GM23338 (cell line): ENCODE measurements around the gene USP10. TPM values are rescaled to one million over a fixed set of nuclear protein-coding genes. Genes with fewer than 3 reads are reported as not detected.

ENCODE experiments used
- ATAC-seq: fragments of 200-7000 bp; cut with Tn5 transposase; 3 replicates; pipeline ENCODE4 v1.9.1; 2020
- DNase-seq: peaks from one replicate; pipeline ENCODE4 v3.0.0-alpha.2; 2015; ENCODE audit warnings: low spot score
- H2AFZ ChIP-seq: fragments of 200-600 bp; sonication (generic); 2 replicates; pipeline ENCODE4 v1.8.0; 2016; ENCODE audit warnings: antibody characterized with exemption, mild to moderate bottlenecking, moderate library complexity
- H3F3A ChIP-seq: fragments of 200-600 bp; sonication (generic); replicated peaks from 2 replicates; pipeline ENCODE4 v1.8.0; 2017; ENCODE audit warnings: antibody characterized with exemption, mixed run types, low read depth
- H3K27ac ChIP-seq: fragments of 200-600 bp; sonication (generic); 2 replicates; pipeline ENCODE4 v1.6.1; 2016; ENCODE audit warnings: low read depth
- H3K27me3 ChIP-seq: fragments of 200-600 bp; sonication (generic); 2 replicates; pipeline ENCODE4 v1.8.0; 2016; ENCODE audit warnings: mild to moderate bottlenecking, mixed run types, moderate library complexity; ENCODE audit not compliant: insufficient read depth
- H3K36me3 ChIP-seq: fragments of 200-600 bp; sonication (generic); 2 replicates; pipeline ENCODE4 v1.8.0; 2016; ENCODE audit warnings: mild to moderate bottlenecking; ENCODE audit not compliant: insufficient read depth
- H3K4me1 ChIP-seq: fragments of 200-600 bp; sonication (generic); 2 replicates; pipeline ENCODE4 v1.8.0; 2016; ENCODE audit warnings: mild to moderate bottlenecking, moderate library complexity; ENCODE audit not compliant: insufficient read depth
- H3K4me2 ChIP-seq: fragments of 200-600 bp; sonication (generic); 2 replicates; pipeline ENCODE4 v1.7.1; 2017; ENCODE audit warnings: mixed run types
- H3K4me3 ChIP-seq: fragments of 200-600 bp; sonication (generic); 2 replicates; pipeline ENCODE4 v1.6.1; 2016; ENCODE audit warnings: mixed run types
- H3K79me2 ChIP-seq: fragments of 200-600 bp; sonication (generic); replicated peaks from 2 replicates; pipeline ENCODE4 v1.8.0; 2017; ENCODE audit warnings: mild to moderate bottlenecking; ENCODE audit not compliant: insufficient read depth
- H3K9me2 ChIP-seq: fragments of 200-600 bp; sonication (generic); 2 replicates; pipeline ENCODE4 v1.8.0; 2017; ENCODE audit not compliant: insufficient read depth
- H4K20me1 ChIP-seq: fragments of 200-600 bp; sonication (generic); replicated peaks from 2 replicates; pipeline ENCODE4 v1.8.0; 2017; ENCODE audit warnings: mild to moderate bottlenecking; ENCODE audit not compliant: insufficient read depth
- H3K27ac Mint-ChIP-seq: 2 replicates; pipeline ENCODE4 v1.8.0; 2020; ENCODE audit warnings: inconsistent platforms, mild to moderate bottlenecking, moderate library complexity, mixed read lengths
- H3K27me3 Mint-ChIP-seq: 3 replicates; pipeline ENCODE4 v1.8.0; 2022; ENCODE audit warnings: low read depth, mild to moderate bottlenecking, moderate library complexity, mixed read lengths, inconsistent platforms; ENCODE audit not compliant: insufficient read depth, poor library complexity
- H3K36me3 Mint-ChIP-seq: 3 replicates; pipeline ENCODE4 v1.8.0; 2021; ENCODE audit warnings: low read depth, mild to moderate bottlenecking, inconsistent platforms, moderate library complexity, mixed read lengths
- H3K4me1 Mint-ChIP-seq: 3 replicates; pipeline ENCODE4 v1.8.0; 2020; ENCODE audit warnings: mild to moderate bottlenecking, inconsistent platforms, mixed read lengths
- H3K4me3 Mint-ChIP-seq: 3 replicates; pipeline ENCODE4 v1.8.0; 2021; ENCODE audit warnings: moderate library complexity, mild to moderate bottlenecking, inconsistent platforms, mixed read lengths
- H3K9me3 Mint-ChIP-seq: 3 replicates; pipeline ENCODE4 v1.8.0; 2020; ENCODE audit warnings: moderate library complexity, mild to moderate bottlenecking, inconsistent platforms, mixed read lengths
- JUNB ChIP-seq: IDR thresholded peaks from one replicate; pipeline ENCODE4 v1.6.1; 2016; ENCODE audit warnings: antibody characterized with exemption; ENCODE audit not compliant: unreplicated experiment
- NANOG ChIP-seq: IDR thresholded peaks from 2 replicates; pipeline ENCODE4 v1.6.1; 2016; ENCODE audit warnings: antibody characterized with exemption, borderline replicate concordance
- ZNF331 ChIP-seq: fragments of 250-450 bp; sonication (Bioruptor Pico); IDR thresholded peaks from 2 replicates; pipeline ENCODE4 v1.5.0; 2020; ENCODE audit warnings: low read depth, mild to moderate bottlenecking, moderate library complexity
- polyA plus RNA-seq: library from polyadenylated mRNA; unstranded; fragments of >200 nt; fragmentation: Nextera tagmentation; extraction: Ambion mirVana; gene quantifications from 2 replicates; pipeline ENCODE4 v1.2.1, GENCODE V29; 2016
- total RNA-seq: library from RNA; depleted of rRNA; stranded (reverse); fragments of >200 nt; shearing (Covaris generic); gene quantifications from 2 replicates; pipeline ENCODE4 v1.2.3, GENCODE V29; 2014
- TF ChIP-seq, protein P1 (sequence below), 2 experiments: fragments of 200-600 bp in 1 of 2; sonication (generic) in 1 of 2; conservative IDR thresholded peaks; 2 replicates each; pipeline versions ENCODE4 v1.5.1 to v1.6.1; 2016 to 2017; ENCODE audit warnings: antibody characterized with exemption in 2 of 2, low read depth in 2 of 2, mild to moderate bottlenecking in 2 of 2, moderate library complexity in 1 of 2
- TF ChIP-seq, protein P2 (sequence below): IDR thresholded peaks from 2 replicates; pipeline ENCODE4 v1.6.1; 2016; ENCODE audit warnings: antibody characterized with exemption
- TF ChIP-seq, protein P3 (sequence below): fragments of 250-450 bp; sonication (Bioruptor Pico); IDR thresholded peaks from 2 replicates; pipeline ENCODE4 v1.5.0; 2020; ENCODE audit warnings: mild to moderate bottlenecking, moderate library complexity

USP10 gene
- total and polyA plus RNA-seq, 2 experiments from 2014 or later = 158 to 194 TPM

DNA sequence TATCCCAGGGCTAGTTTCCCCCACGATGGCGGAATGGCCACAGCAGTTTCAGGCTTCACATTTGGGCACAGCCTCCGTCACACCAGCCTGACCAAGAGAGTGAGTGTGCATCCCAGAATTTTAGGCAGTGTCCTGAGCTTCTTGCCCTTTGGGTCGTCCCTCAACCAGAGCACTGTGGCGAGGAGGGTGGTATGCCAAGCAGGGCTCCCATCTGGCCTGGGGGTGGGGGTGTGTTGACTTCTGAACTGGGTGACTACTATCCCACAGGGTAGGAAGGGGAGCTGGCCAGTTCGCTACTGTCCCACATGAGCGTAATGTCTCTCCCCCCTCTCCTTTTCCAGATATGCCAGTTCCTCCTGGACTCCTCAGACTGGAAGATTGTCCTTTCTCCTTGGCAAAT is 16.1 kb downstream of the USP10 start:
- Mint-ChIP-seq H3K27ac (peak overlapping the region; percentile 80), H3K27me3 (peaks cover 8% of the 10 kb centered on the region), H3K36me3 (peaks cover 17% of the 10 kb centered on the region; the same call in 2 of the 3 replicates), H3K9me3 (no peaks in the 10 kb centered on the region), H3K4me3 (no peak overlapping the region), H3K4me1 (peaks cover 66% of the 10 kb centered on the region)
- DNase-seq = no peak
- H3K27ac ChIP-seq = peak overlapping the region; percentile 58; the same call in 1 of the 2 replicates
- TF ChIP-seq, protein P1, sequence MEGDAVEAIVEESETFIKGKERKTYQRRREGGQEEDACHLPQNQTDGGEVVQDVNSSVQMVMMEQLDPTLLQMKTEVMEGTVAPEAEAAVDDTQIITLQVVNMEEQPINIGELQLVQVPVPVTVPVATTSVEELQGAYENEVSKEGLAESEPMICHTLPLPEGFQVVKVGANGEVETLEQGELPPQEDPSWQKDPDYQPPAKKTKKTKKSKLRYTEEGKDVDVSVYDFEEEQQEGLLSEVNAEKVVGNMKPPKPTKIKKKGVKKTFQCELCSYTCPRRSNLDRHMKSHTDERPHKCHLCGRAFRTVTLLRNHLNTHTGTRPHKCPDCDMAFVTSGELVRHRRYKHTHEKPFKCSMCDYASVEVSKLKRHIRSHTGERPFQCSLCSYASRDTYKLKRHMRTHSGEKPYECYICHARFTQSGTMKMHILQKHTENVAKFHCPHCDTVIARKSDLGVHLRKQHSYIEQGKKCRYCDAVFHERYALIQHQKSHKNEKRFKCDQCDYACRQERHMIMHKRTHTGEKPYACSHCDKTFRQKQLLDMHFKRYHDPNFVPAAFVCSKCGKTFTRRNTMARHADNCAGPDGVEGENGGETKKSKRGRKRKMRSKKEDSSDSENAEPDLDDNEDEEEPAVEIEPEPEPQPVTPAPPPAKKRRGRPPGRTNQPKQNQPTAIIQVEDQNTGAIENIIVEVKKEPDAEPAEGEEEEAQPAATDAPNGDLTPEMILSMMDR (conservative IDR thresholded peaks at IDR 0.05; ENCODE audit: low read depth in 2 of 2) = no peak
- TF ChIP-seq, protein P2, sequence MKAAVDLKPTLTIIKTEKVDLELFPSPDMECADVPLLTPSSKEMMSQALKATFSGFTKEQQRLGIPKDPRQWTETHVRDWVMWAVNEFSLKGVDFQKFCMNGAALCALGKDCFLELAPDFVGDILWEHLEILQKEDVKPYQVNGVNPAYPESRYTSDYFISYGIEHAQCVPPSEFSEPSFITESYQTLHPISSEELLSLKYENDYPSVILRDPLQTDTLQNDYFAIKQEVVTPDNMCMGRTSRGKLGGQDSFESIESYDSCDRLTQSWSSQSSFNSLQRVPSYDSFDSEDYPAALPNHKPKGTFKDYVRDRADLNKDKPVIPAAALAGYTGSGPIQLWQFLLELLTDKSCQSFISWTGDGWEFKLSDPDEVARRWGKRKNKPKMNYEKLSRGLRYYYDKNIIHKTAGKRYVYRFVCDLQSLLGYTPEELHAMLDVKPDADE = no peak
- TF ChIP-seq ZNF331 (CRISPR knock-in tag) (no peak), NANOG (no peak), JUNB (no peak)
- TF ChIP-seq, protein P3, sequence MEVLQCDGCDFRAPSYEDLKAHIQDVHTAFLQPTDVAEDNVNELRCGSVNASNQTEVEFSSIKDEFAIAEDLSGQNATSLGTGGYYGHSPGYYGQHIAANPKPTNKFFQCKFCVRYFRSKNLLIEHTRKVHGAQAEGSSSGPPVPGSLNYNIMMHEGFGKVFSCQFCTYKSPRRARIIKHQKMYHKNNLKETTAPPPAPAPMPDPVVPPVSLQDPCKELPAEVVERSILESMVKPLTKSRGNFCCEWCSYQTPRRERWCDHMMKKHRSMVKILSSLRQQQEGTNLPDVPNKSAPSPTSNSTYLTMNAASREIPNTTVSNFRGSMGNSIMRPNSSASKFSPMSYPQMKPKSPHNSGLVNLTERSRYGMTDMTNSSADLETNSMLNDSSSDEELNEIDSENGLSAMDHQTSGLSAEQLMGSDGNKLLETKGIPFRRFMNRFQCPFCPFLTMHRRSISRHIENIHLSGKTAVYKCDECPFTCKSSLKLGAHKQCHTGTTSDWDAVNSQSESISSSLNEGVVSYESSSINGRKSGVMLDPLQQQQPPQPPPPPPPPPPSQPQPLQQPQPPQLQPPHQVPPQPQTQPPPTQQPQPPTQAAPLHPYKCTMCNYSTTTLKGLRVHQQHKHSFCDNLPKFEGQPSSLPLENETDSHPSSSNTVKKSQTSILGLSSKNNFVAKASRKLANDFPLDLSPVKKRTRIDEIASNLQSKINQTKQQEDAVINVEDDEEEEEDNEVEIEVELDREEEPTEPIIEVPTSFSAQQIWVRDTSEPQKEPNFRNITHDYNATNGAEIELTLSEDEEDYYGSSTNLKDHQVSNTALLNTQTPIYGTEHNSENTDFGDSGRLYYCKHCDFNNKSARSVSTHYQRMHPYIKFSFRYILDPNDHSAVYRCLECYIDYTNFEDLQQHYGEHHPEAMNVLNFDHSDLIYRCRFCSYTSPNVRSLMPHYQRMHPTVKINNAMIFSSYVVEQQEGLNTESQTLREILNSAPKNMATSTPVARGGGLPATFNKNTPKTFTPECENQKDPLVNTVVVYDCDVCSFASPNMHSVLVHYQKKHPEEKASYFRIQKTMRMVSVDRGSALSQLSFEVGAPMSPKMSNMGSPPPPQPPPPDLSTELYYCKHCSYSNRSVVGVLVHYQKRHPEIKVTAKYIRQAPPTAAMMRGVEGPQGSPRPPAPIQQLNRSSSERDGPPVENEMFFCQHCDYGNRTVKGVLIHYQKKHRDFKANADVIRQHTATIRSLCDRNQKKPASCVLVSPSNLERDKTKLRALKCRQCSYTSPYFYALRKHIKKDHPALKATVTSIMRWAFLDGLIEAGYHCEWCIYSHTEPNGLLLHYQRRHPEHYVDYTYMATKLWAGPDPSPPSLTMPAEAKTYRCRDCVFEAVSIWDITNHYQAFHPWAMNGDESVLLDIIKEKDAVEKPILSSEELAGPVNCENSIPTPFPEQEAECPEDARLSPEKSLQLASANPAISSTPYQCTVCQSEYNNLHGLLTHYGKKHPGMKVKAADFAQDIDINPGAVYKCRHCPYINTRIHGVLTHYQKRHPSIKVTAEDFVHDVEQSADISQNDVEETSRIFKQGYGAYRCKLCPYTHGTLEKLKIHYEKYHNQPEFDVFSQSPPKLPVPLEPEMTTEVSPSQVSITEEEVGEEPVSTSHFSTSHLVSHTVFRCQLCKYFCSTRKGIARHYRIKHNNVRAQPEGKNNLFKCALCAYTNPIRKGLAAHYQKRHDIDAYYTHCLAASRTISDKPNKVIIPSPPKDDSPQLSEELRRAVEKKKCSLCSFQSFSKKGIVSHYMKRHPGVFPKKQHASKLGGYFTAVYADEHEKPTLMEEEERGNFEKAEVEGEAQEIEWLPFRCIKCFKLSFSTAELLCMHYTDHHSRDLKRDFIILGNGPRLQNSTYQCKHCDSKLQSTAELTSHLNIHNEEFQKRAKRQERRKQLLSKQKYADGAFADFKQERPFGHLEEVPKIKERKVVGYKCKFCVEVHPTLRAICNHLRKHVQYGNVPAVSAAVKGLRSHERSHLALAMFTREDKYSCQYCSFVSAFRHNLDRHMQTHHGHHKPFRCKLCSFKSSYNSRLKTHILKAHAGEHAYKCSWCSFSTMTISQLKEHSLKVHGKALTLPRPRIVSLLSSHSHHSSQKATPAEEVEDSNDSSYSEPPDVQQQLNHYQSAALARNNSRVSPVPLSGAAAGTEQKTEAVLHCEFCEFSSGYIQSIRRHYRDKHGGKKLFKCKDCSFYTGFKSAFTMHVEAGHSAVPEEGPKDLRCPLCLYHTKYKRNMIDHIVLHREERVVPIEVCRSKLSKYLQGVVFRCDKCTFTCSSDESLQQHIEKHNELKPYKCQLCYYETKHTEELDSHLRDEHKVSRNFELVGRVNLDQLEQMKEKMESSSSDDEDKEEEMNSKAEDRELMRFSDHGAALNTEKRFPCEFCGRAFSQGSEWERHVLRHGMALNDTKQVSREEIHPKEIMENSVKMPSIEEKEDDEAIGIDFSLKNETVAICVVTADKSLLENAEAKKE = no peak
- H3K36me3 ChIP-seq = peaks cover 3% of the 10 kb centered on the region; the same call in 1 of the 2 replicates
- H3K4me2 ChIP-seq = no peak overlapping the region
- H4K20me1 ChIP-seq = peaks cover 92% of the 10 kb centered on the region
- no peaks in the 10 kb centered on the region for H3K27me3 ChIP-seq
- no peak for ATAC-seq
- H2AFZ ChIP-seq = no peak overlapping the region
- H3K4me1 ChIP-seq = peaks cover 74% of the 10 kb centered on the region
- H3K79me2 ChIP-seq = peaks cover 100% of the 10 kb centered on the region
- 0 out of 2 replicates have a peak, but pooled peaks cover 2% of the 10 kb centered on the region for H3F3A ChIP-seq
- no peaks in the 10 kb centered on the region for H3K9me2 ChIP-seq
- H3K4me3 ChIP-seq = no peak overlapping the region
